IPS DF 6.9 (cell line): ENCODE measurements around the gene AGBL1.

Experiments
- DNase-seq: peaks from one replicate; pipeline ENCODE4 v3.0.0-alpha.2; 2013; ENCODE audit warnings: low read depth, low spot score
- H3K27ac ChIP-seq: one replicate; pipeline ENCODE4 v1.5.1; 2013; ENCODE audit warnings: low read length, control low read depth
- H3K27me3 ChIP-seq: 2 replicates; pipeline ENCODE4 v1.6.1; 2013; ENCODE audit warnings: mild to moderate bottlenecking, low read length; ENCODE audit not compliant: control insufficient read depth, insufficient read depth
- H3K36me3 ChIP-seq: 2 replicates; pipeline ENCODE4 v1.6.1; 2013; ENCODE audit warnings: low read length; ENCODE audit not compliant: control insufficient read depth, insufficient read depth
- H3K4me1 ChIP-seq: 2 replicates; pipeline ENCODE4 v1.6.1; 2013; ENCODE audit warnings: low read length; ENCODE audit not compliant: control insufficient read depth, insufficient read depth
- H3K4me3 ChIP-seq: 2 replicates; pipeline ENCODE4 v1.5.1; 2013; ENCODE audit warnings: mild to moderate bottlenecking, low read length
- H3K9me3 ChIP-seq: 2 replicates; pipeline ENCODE4 v1.6.1; 2013; ENCODE audit warnings: low read length, inconsistent platforms; ENCODE audit not compliant: control insufficient read depth, insufficient read depth
- WGBS: extraction: QIAGEN DNeasy Blood & Tissue Kit; methylation state at CpG from one replicate; pipeline ENCODE4 v1.1.7; 2013; ENCODE audit warnings: mixed read lengths, missing lambda C conversion rate; ENCODE audit not compliant: insufficient read length, insufficient coverage; 5-methylcytosine and 5-hydroxymethylcytosine counted together

AGBL1 gene

DNA sequence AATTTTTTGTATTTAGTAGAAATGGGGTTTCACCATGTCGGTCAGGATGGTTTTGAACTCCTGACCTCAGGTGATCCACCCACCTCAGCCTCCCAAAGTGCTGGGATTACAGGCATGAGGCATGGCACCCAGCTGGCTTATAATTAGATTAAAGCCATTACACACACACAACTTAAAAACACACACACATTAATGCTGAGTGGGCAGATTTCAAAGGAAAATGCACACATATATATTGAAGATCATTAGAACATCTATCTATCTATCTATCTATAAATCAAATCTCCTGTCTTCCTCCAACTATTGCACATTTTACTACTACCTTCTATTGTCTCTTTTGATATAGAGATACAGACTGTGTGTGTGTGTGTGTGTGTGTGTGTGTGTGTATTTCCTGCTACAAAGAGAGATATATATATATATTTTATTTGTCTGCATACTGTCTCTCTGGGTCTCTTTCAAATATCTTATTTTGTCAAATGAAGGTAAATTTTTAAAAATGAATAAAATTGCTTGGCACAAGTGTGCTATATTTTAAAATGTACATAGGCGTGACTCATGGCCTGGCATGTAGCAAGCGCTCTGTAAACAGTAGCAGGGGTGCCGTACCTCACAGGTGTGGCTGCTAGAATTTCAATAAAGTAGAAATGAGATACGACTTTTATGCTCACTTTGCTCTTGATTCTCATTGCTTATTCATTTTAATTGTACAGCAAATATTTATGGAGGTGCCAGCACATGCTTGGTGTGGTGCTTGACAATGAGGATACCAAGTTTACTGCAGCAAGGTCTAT, 655.8 kb downstream of the AGBL1 start:
- Histone ChIP-seq H3K9me3 (no peaks in the 10 kb centered on the region), H3K36me3 (no peaks in the 10 kb centered on the region), H3K4me3 (no peak overlapping the region), H3K27ac (no peak overlapping the region), H3K27me3 (no peaks in the 10 kb centered on the region), H3K4me1 (no peaks in the 10 kb centered on the region)
- no peak for DNase-seq
- WGBS = no CpG with 5 or more reads among the region's 5 CpGs

DNA sequence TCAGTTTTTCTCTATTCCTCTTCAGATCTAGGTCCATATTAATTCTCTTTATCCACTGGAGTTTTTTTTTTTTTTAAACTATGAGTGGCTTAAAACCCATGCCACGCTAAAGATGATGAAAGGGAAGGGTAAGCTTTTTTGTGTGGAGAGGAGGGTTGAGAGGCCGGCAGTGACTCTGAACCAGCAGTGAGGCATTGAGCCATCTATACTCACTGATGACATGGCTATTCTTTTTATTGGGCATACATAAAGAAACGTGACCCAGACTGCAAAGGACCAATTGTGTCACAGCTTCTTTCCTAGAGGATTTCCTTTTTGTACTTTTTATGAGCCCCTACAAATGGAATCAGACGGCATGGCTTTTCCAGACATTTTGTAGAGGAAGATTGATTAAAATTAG, 662.2 kb downstream of the AGBL1 start:
- H3K4me1 ChIP-seq = no peaks in the 10 kb centered on the region
- H3K4me3 ChIP-seq = no peak overlapping the region
- no peaks in the 10 kb centered on the region for H3K9me3 ChIP-seq
- DNase-seq = no peak
- no peaks in the 10 kb centered on the region for H3K36me3 ChIP-seq
- no peak overlapping the region for H3K27ac ChIP-seq
- no CpG with 5 or more reads among the region's 4 CpGs for WGBS
- no peaks in the 10 kb centered on the region for H3K27me3 ChIP-seq

DNA sequence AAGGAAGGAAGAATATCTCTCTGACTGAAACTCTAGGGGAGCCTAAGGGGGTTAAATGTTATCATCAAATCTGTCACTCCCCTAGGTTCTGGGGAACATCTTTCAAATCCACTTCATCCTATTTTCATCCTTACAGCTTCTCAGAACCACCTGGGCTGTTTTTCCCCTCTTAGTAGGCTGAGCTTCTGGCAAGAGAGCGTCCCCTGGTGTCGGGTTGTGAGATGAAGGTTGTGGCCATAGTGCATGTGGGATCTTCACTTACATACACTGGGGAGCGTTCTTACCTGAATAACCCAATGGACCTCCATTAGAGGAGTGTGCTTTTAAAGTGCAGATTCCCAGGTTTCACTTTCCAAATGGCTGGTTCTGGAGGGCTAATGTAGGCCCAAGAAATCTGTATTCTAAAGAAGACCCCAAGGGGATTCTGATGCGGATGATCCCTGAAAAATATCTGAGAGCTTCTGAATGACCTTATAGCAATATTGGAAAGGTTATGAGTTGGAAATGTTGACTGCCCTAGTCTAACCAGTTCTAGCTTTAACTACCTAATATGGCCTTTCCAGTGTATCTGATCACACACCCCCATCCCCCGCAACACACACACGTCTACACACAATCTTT, 663.7 kb downstream of the AGBL1 start:
- Histone ChIP-seq H3K9me3 (no peaks in the 10 kb centered on the region), H3K27ac (no peak overlapping the region), H3K27me3 (no peaks in the 10 kb centered on the region), H3K4me1 (no peaks in the 10 kb centered on the region), H3K36me3 (no peaks in the 10 kb centered on the region), H3K4me3 (no peak overlapping the region)
- DNase-seq = peak; percentile 66
- WGBS = no CpG with 5 or more reads among the region's 6 CpGs

DNA sequence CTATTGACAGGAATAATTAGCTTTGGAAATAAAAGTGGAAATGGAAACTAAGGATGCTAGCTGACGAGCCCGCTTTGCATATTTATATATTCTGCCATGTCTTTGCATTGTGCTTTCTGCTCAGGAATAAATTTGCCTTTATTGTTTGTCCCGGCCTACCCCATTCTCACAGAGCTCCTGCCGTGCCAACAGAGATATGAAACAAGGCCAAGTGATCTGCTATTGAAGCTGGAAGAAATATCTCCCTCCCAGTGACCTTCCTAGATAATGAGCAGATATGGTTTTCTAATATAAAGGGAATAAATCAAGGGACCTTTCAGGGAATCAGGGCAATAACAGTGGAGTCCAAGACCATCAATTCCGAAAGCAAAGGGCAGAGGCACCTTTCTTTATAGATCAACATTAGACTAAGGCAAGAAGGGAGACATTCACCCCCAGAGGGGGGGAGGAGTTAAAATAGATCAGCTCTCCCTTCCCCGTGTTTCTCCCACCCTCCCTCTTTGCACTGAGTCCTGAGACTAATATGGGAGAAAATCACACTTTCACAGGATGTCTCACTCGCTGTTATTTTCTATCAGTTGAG, 664.6 kb downstream of the AGBL1 start:
- DNase-seq = no peak
- Histone ChIP-seq H3K4me3 (no peak overlapping the region), H3K4me1 (no peaks in the 10 kb centered on the region), H3K27me3 (no peaks in the 10 kb centered on the region), H3K36me3 (no peaks in the 10 kb centered on the region), H3K27ac (no peak overlapping the region), H3K9me3 (no peaks in the 10 kb centered on the region)
- WGBS = no CpG with 5 or more reads among the region's 7 CpGs

DNA sequence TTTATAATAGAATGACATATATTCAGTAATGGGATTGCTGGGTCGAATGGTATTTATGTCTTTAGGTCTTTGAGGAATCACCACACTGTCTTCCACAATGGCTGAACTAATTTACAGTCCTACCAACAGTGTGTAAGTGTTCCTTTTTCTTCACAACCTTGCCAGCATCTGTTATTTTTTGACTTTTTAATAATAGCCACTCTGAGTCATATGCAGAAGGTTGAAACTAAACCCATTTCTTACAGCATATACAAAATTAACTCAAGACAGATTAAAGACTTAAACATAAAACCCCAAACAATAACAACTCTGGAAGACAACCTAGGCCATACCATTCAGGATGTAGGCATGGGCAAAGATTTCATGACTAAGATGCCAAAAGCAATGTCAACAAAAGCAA, 671.4 kb downstream of the AGBL1 start:
- Histone ChIP-seq H3K4me1 (no peaks in the 10 kb centered on the region), H3K36me3 (no peaks in the 10 kb centered on the region), H3K4me3 (no peak overlapping the region), H3K27me3 (no peaks in the 10 kb centered on the region), H3K9me3 (no peaks in the 10 kb centered on the region), H3K27ac (no peak overlapping the region)
- WGBS = no CpG with 5 or more reads among the region's 1 CpG
- DNase-seq = no peak

DNA sequence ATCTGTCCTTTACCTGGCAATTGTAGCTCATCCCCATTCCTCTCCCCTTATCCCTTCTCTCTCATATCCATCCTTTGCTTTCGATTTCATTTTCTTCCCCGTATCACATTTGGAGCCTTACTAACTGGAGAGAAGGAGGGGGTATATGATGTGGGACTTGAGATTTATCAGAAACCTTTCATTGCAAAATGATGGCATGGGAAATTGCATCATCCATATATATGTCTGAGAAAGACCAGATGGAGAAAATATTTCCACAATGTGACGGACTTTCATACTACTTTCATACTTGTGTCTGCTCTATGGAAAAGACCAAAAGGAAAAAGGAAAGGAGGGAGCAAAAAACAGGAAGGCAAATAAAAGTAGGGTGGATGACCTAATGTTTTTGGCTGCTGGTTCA, 675.2 kb downstream of the AGBL1 start:
- Histone ChIP-seq H3K27me3 (no peaks in the 10 kb centered on the region), H3K36me3 (no peaks in the 10 kb centered on the region), H3K4me1 (no peaks in the 10 kb centered on the region), H3K9me3 (no peaks in the 10 kb centered on the region), H3K27ac (no peak overlapping the region), H3K4me3 (no peak overlapping the region)
- DNase-seq = no peak
- WGBS = 100% methylated on average over 2 of the region's 3 CpGs

DNA sequence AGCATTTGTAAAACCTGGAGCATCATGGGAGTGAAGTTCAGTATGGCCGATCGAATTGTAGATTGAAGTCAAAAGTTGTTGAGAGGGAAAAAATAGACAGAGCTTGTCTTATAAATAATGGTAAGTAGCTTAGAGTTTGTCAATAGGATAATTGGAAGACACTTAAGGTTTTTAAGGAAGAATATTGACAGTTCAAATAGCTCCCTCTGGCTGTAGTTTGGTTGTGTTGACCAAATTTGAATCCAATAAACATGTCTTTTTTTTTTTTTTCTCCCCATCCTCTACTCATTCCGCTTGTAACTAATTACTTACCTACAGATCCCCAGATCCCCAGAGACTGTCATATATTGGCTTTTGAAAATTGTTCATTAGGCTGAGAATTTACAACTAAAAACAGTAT, 677.0 kb downstream of the AGBL1 start:
- Histone ChIP-seq H3K27me3 (no peaks in the 10 kb centered on the region), H3K27ac (no peak overlapping the region), H3K9me3 (no peaks in the 10 kb centered on the region), H3K36me3 (no peaks in the 10 kb centered on the region), H3K4me3 (no peak overlapping the region), H3K4me1 (no peaks in the 10 kb centered on the region)
- WGBS = no CpG with 5 or more reads among the region's 3 CpGs
- DNase-seq = no peak

DNA sequence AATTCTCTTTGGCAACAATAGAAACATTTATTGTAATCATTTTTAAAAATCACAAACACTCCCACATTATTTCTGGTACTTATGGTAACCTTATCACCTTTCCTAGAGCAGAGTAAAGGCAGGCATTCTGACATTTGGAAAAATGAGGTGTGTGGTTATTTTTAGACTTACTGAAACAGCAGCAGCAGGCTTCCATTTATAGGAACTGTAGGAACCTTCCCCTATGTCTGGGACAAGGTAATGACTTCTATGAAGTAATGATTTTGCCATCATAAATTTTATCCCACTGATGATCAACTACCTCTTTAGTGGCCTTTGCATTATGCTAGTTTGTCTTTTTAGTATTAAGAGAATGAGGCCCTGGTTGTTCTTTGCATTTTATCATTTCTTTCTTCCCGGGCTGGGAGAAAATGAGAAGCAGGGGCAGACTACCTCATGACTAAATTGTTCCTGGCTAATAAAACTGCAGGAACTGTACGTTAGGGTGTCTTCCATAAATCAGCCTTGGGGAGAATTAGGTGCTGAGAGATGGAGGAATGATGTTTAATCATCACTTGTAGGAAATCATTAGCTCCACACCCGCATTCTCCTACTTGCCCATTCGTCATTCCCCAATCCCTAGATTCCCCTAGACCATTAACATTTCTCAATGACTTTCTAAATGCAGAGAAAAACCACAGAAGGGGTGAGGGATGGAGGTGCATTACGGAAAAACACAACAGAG, 680.3 kb downstream of the AGBL1 start:
- no peaks in the 10 kb centered on the region for H3K27me3 ChIP-seq
- H3K4me1 ChIP-seq = no peaks in the 10 kb centered on the region
- no peak for DNase-seq
- WGBS = no CpG with 5 or more reads among the region's 5 CpGs
- no peak overlapping the region for H3K4me3 ChIP-seq
- no peak overlapping the region for H3K27ac ChIP-seq
- H3K36me3 ChIP-seq = no peaks in the 10 kb centered on the region
- no peaks in the 10 kb centered on the region for H3K9me3 ChIP-seq

DNA sequence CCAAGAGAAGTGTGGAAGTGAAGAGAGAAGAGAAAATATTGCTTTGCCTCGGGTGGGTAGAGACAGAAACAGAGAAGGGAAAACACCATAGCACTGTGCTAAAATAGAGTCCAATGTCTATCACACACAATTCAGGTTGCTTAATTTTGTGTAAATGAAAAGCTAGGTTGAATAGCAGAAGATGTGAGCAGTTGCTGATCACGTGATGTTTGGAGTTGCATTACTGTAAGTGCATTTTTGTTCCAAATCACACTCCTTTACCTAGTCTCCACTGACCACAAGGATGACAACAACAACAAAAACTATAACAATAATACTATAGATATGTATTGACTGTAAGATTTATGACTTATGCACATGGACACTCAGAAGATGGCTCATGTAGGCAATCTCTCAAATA, 683.2 kb downstream of the AGBL1 start:
- Histone ChIP-seq H3K36me3 (no peaks in the 10 kb centered on the region), H3K4me3 (no peak overlapping the region), H3K9me3 (no peaks in the 10 kb centered on the region), H3K27ac (no peak overlapping the region), H3K27me3 (no peaks in the 10 kb centered on the region), H3K4me1 (no peaks in the 10 kb centered on the region)
- no CpG with 5 or more reads among the region's 2 CpGs for WGBS
- no peak for DNase-seq

DNA sequence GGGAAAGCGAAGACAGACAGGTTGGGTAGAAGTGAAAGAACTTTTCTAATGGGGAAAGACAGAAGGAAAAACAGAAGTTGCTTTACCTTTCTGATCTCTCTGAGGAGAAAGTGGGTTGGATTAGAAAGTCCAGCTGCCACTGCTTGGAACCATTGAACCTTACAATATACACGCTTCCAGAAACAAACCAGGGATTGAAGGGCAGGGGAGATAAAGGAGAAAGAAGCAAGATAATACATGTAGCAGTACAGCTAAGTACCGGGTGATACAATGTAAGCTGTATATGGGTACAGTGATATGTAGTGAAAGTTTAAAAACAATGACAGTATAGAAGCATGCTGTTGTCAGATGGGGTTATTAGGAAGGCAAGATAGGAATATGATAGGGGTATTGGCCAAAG, 684.4 kb downstream of the AGBL1 start:
- H3K36me3 ChIP-seq = no peaks in the 10 kb centered on the region
- no peaks in the 10 kb centered on the region for H3K4me1 ChIP-seq
- no peaks in the 10 kb centered on the region for H3K9me3 ChIP-seq
- H3K27me3 ChIP-seq = no peaks in the 10 kb centered on the region
- no peak for DNase-seq
- H3K4me3 ChIP-seq = no peak overlapping the region
- H3K27ac ChIP-seq = no peak overlapping the region
- 100% methylated on average over 1 of the region's 3 CpGs for WGBS
